GM19025 (cell line): ENCODE results near the gene DNMT3A.
"Not testable (repeated sequence)": the region's sequence is repeated elsewhere in the genome, so short reads cannot be mapped to it uniquely, and the experiment has no call there.

Experiments
- ATAC-seq: cut with Tn5 transposase; IDR thresholded peaks from one replicate; pipeline ENCODE4 v1.9.1; 2021; ENCODE audit warnings: mild to moderate bottlenecking, low read depth, moderate library complexity; ENCODE audit not compliant: unreplicated experiment

The DNMT3A gene

GRCh38 chr2:25218100-25218499 lies 123.6 kb downstream of the DNMT3A start:
- no peak for ATAC-seq

GRCh38 chr2:25215948-25216679 lies 125.6 kb downstream of the DNMT3A start:
- ATAC-seq, result no peak

GRCh38 chr2:25215232-25215631 lies 126.5 kb downstream of the DNMT3A start:
- ATAC-seq, result no peak

- no peak for ATAC-seq
Measured at GRCh38 chr2:25213229-25213628, 128.5 kb downstream of the DNMT3A start.

GRCh38 chr2:25210923-25211322 lies 130.8 kb downstream of the DNMT3A start:
- not testable (repeated sequence) for ATAC-seq

- no peak for ATAC-seq
Measured at GRCh38 chr2:25207078-25207545, 134.6 kb downstream of the DNMT3A start.

GRCh38 chr2:25204190-25204838 lies 137.4 kb downstream of the DNMT3A start:
- ATAC-seq, result no peak

- ATAC-seq, result no peak
Measured at GRCh38 chr2:25202275-25202674, 139.4 kb downstream of the DNMT3A start.

- no peak for ATAC-seq
Measured at GRCh38 chr2:25201794-25202193, 139.9 kb downstream of the DNMT3A start.

- ATAC-seq, result no peak
Measured at GRCh38 chr2:25201265-25201664, 140.5 kb downstream of the DNMT3A start.

- ATAC-seq, result no peak
Measured at GRCh38 chr2:25198576-25198975, 143.1 kb downstream of the DNMT3A start.

GRCh38 chr2:25198209-25198525 lies 143.6 kb downstream of the DNMT3A start:
- no peak for ATAC-seq

GRCh38 chr2:25197336-25198208 lies 144.2 kb downstream of the DNMT3A start:
- no peak for ATAC-seq

- no peak for ATAC-seq
Measured at GRCh38 chr2:25194576-25195122, 147.1 kb downstream of the DNMT3A start.

GRCh38 chr2:25190536-25190935 lies 151.2 kb downstream of the DNMT3A start:
- ATAC-seq, result no peak

GRCh38 chr2:25188405-25188804 lies 153.3 kb downstream of the DNMT3A start:
- no peak for ATAC-seq

GRCh38 chr2:25187729-25188350 lies 153.9 kb downstream of the DNMT3A start:
- no peak for ATAC-seq

GRCh38 chr2:25184254-25184653 lies 157.5 kb downstream of the DNMT3A start:
- ATAC-seq, result no peak

GRCh38 chr2:25178976-25179375 lies 162.7 kb downstream of the DNMT3A start:
- ATAC-seq, result no peak
